Karpas-422 (cell line): ENCODE data around the gene CTNND2. TPM values are rescaled to one million over a fixed set of nuclear protein-coding genes. Genes with fewer than 3 reads are reported as not detected.

Experiments
- DNase-seq: peaks from one replicate; pipeline ENCODE4 v3.0.0-alpha.2; 2015
- H2AFZ ChIP-seq: fragments of 200-600 bp; sonication (generic); 2 replicates; pipeline ENCODE4 v1.6.1; 2014; ENCODE audit warnings: antibody characterized with exemption, low read length, mixed read lengths
- H3K27ac ChIP-seq: fragments of 200-600 bp; sonication (generic); 2 replicates; pipeline ENCODE4 v1.5.1; 2014; ENCODE audit warnings: mild to moderate bottlenecking, low read length, moderate library complexity
- H3K27me3 ChIP-seq: fragments of 200-600 bp; sonication (generic); 2 replicates; pipeline ENCODE4 v1.6.1; 2014; ENCODE audit warnings: low read length, mixed read lengths
- H3K36me3 ChIP-seq: fragments of 200-600 bp; sonication (generic); 2 replicates; pipeline ENCODE4 v1.6.1; 2014; ENCODE audit warnings: low read length, mixed read lengths; ENCODE audit not compliant: insufficient read depth
- H3K4me1 ChIP-seq: fragments of 200-600 bp; sonication (generic); 2 replicates; pipeline ENCODE4 v1.6.1; 2014; ENCODE audit warnings: mild to moderate bottlenecking, low read length, mixed read lengths
- H3K4me2 ChIP-seq: fragments of 200-600 bp; sonication (generic); 2 replicates; pipeline ENCODE4 v1.6.1; 2014; ENCODE audit warnings: low read length, low read depth, mild to moderate bottlenecking; ENCODE audit not compliant: poor library complexity, severe bottlenecking
- H3K4me3 ChIP-seq: fragments of 200-600 bp; sonication (generic); 2 replicates; pipeline ENCODE4 v1.5.1; 2014; ENCODE audit warnings: mild to moderate bottlenecking, antibody characterized with exemption, low read length, mixed read lengths
- H3K79me2 ChIP-seq: fragments of 200-600 bp; sonication (generic); 2 replicates; pipeline ENCODE4 v1.6.1; 2014; ENCODE audit warnings: mild to moderate bottlenecking, low read length, mixed read lengths
- H3K9ac ChIP-seq: fragments of 200-600 bp; sonication (generic); 2 replicates; pipeline ENCODE4 v1.6.0; 2014; ENCODE audit warnings: low read length
- H3K9me2 ChIP-seq: fragments of 200-600 bp; sonication (generic), shearing (Covaris generic); replicated peaks from 2 replicates; pipeline ENCODE4 v1.6.0; 2014; ENCODE audit warnings: mild to moderate bottlenecking, low read length, moderate library complexity; ENCODE audit not compliant: insufficient read depth
- H3K9me3 ChIP-seq: fragments of 300-700, 200-600 bp; sonication (generic); 2 replicates; pipeline ENCODE4 v1.6.1; 2014; ENCODE audit warnings: low read length, mixed read lengths
- H4K20me1 ChIP-seq: fragments of 200-600 bp; sonication (generic); 2 replicates; pipeline ENCODE4 v1.6.1; 2014; ENCODE audit warnings: mild to moderate bottlenecking, antibody characterized with exemption, low read length, low read depth; ENCODE audit not compliant: insufficient read depth
- total RNA-seq: library from RNA; depleted of rRNA; stranded (reverse); fragments of >200 nt; shearing (Covaris generic); gene quantifications from 2 replicates; pipeline ENCODE4 v1.2.3, GENCODE V29; 2014; ENCODE audit warnings: low replicate concordance

Gene CTNND2
- total RNA-seq, 1 experiment from 2014 or later, result not detected

- H3K27ac ChIP-seq, result no peak overlapping the region
- no peaks in the 10 kb centered on the region for H3K27me3 ChIP-seq
- H3K79me2 ChIP-seq, result no peaks in the 10 kb centered on the region
- H3K4me3 ChIP-seq, result no peak overlapping the region
- H3K36me3 ChIP-seq, result no peaks in the 10 kb centered on the region
- no peak overlapping the region for H3K4me2 ChIP-seq
- no peaks in the 10 kb centered on the region for H4K20me1 ChIP-seq
- no peaks in the 10 kb centered on the region for H3K9me2 ChIP-seq
- H3K4me1 ChIP-seq, result no peaks in the 10 kb centered on the region
- H3K9ac ChIP-seq, result no peak overlapping the region
- H2AFZ ChIP-seq, result no peak overlapping the region
- H3K9me3 ChIP-seq, result no peaks in the 10 kb centered on the region
- no peak for DNase-seq
Measured at GRCh38 chr5:11054014-11054413, 850.2 kb downstream of the CTNND2 start.

- H3K9ac ChIP-seq, result no peak overlapping the region
- H3K4me2 ChIP-seq, result no peak overlapping the region
- H2AFZ ChIP-seq, result no peak overlapping the region
- no peaks in the 10 kb centered on the region for H3K36me3 ChIP-seq
- H4K20me1 ChIP-seq, result no peaks in the 10 kb centered on the region
- no peak for DNase-seq
- H3K27ac ChIP-seq, result no peak overlapping the region
- no peaks in the 10 kb centered on the region for H3K4me1 ChIP-seq
- no peaks in the 10 kb centered on the region for H3K27me3 ChIP-seq
- H3K4me3 ChIP-seq, result no peak overlapping the region
- H3K9me3 ChIP-seq, result no peaks in the 10 kb centered on the region
- no peaks in the 10 kb centered on the region for H3K79me2 ChIP-seq
- no peaks in the 10 kb centered on the region for H3K9me2 ChIP-seq
Measured at GRCh38 chr5:11052871-11053270, 851.4 kb downstream of the CTNND2 start.

- Histone ChIP-seq H3K4me2 (no peak overlapping the region), H3K36me3 (no peaks in the 10 kb centered on the region), H3K9me3 (no peaks in the 10 kb centered on the region), H3K9ac (no peak overlapping the region), H3K79me2 (no peaks in the 10 kb centered on the region), H3K27ac (no peak overlapping the region), H3K4me3 (no peak overlapping the region), H2AFZ (no peak overlapping the region), H3K4me1 (no peaks in the 10 kb centered on the region), H3K27me3 (no peaks in the 10 kb centered on the region), H4K20me1 (no peaks in the 10 kb centered on the region), H3K9me2 (no peaks in the 10 kb centered on the region)
- DNase-seq, result peak; percentile 45
Measured at GRCh38 chr5:11050596-11051304, 853.5 kb downstream of the CTNND2 start.

DNA sequence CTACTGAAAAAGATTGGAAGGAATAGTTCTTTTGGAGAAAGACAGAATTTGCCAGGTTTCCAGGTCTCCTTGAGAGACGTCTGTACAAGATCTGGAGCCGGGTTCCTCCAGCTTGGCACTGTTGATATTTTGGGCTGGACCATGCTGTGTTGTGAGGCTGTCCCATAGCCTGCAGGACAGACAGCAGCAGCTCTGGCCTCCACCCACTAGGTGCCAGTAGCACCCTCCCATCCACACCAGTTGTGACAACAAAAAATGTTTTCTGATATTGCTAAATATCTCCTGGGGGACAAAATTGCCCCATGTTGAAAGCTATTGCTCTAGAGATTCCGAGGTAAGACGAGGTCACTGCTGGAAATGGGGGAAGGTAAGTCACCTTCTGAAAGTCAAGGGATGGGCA, 855.5 kb downstream of the CTNND2 start:
- Histone ChIP-seq H3K9me3 (no peaks in the 10 kb centered on the region), H3K9ac (no peak overlapping the region), H2AFZ (no peak overlapping the region), H3K36me3 (no peaks in the 10 kb centered on the region), H3K27me3 (no peaks in the 10 kb centered on the region), H3K79me2 (no peaks in the 10 kb centered on the region), H3K4me1 (no peaks in the 10 kb centered on the region), H3K9me2 (no peaks in the 10 kb centered on the region), H4K20me1 (no peaks in the 10 kb centered on the region), H3K27ac (no peak overlapping the region), H3K4me2 (no peak overlapping the region), H3K4me3 (no peak overlapping the region)
- DNase-seq, result peak; percentile 64

GRCh38 chr5:11047625-11048024, 856.6 kb downstream of the CTNND2 start:
- Histone ChIP-seq H3K36me3 (no peaks in the 10 kb centered on the region), H3K4me3 (no peak overlapping the region), H3K79me2 (no peaks in the 10 kb centered on the region), H3K27ac (no peak overlapping the region), H3K9me2 (no peaks in the 10 kb centered on the region), H2AFZ (no peak overlapping the region), H3K9me3 (no peaks in the 10 kb centered on the region), H4K20me1 (no peaks in the 10 kb centered on the region), H3K4me1 (no peaks in the 10 kb centered on the region), H3K4me2 (no peak overlapping the region), H3K27me3 (no peaks in the 10 kb centered on the region), H3K9ac (no peak overlapping the region)
- DNase-seq, result no peak

DNA sequence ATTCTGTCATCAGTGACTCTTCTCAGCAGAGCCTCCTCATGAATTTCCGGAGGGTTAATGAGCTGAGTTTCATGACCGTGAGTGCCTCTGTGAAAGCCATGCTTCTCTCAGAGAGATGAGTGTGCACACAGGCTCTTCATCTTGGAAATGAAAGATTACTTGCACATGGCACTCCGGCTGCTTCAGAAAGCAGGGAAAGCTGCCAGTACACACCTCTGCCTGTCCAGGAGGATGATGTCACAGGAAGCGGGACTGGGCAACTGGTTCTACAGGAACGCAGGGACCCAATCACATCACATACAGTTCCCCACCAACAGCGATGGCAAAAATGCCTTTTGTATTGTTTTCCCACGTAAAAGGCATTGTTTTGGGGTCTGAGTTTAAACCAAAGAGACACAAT, 857.2 kb downstream of the CTNND2 start:
- no peak for DNase-seq
- Histone ChIP-seq H3K4me2 (no peak overlapping the region), H3K4me1 (no peaks in the 10 kb centered on the region), H3K9ac (no peak overlapping the region), H3K9me3 (no peaks in the 10 kb centered on the region), H3K4me3 (no peak overlapping the region), H2AFZ (no peak overlapping the region), H3K79me2 (no peaks in the 10 kb centered on the region), H3K27ac (no peak overlapping the region), H4K20me1 (no peaks in the 10 kb centered on the region), H3K9me2 (no peaks in the 10 kb centered on the region), H3K36me3 (no peaks in the 10 kb centered on the region), H3K27me3 (no peaks in the 10 kb centered on the region)

- no peaks in the 10 kb centered on the region for H3K79me2 ChIP-seq
- H3K4me3 ChIP-seq, result no peak overlapping the region
- no peaks in the 10 kb centered on the region for H4K20me1 ChIP-seq
- H2AFZ ChIP-seq, result no peak overlapping the region
- H3K9ac ChIP-seq, result no peak overlapping the region
- H3K36me3 ChIP-seq, result no peaks in the 10 kb centered on the region
- H3K4me2 ChIP-seq, result no peak overlapping the region
- no peaks in the 10 kb centered on the region for H3K9me2 ChIP-seq
- H3K9me3 ChIP-seq, result no peaks in the 10 kb centered on the region
- no peak overlapping the region for H3K27ac ChIP-seq
- H3K4me1 ChIP-seq, result no peaks in the 10 kb centered on the region
- DNase-seq, result peak; percentile 44
- no peaks in the 10 kb centered on the region for H3K27me3 ChIP-seq
Measured at GRCh38 chr5:11046160-11046559, 858.1 kb downstream of the CTNND2 start.

- Histone ChIP-seq H3K9me3 (no peaks in the 10 kb centered on the region), H3K4me3 (no peak overlapping the region), H3K27me3 (no peaks in the 10 kb centered on the region)
Measured at GRCh38 chr5:11045411-11045810, 858.8 kb downstream of the CTNND2 start.

More at GRCh38 chr5:11045411-11045810, 858.8 kb downstream of the CTNND2 start:
- no peak for DNase-seq
- Histone ChIP-seq H3K9me2 (no peaks in the 10 kb centered on the region), H3K4me1 (no peaks in the 10 kb centered on the region), H3K27ac (no peak overlapping the region), H4K20me1 (no peaks in the 10 kb centered on the region), H3K79me2 (no peaks in the 10 kb centered on the region), H3K36me3 (no peaks in the 10 kb centered on the region), H3K4me2 (no peak overlapping the region), H3K9ac (no peak overlapping the region), H2AFZ (no peak overlapping the region)
